ENCODE measurements around the gene ATAD2B. TPM values are rescaled to one million over a fixed set of nuclear protein-coding genes. Genes with fewer than 3 reads are reported as not detected.

ATAD2B gene
- total and polyA plus RNA-seq, 2 experiments from 2014 or later = 4.8 to 6.7 TPM

DNA sequence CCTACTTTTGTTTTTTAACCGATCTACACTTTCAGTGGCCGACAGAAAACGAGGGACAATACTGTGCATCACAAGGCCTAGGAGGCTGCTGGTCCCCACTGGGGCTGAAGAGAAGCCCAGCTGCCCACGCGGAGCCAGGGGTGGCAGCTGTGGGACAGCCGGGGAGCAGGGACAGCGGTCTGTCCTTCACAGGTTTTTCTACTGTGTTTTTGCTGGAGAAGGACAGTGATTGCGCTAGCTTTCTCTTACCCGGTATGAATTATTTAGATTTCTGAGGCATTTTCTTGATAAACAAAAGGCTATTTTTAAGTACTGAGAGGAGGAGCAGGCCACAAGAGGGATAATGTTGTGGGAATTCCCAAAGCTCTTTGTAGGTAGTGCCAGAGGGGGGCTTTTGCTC, 219.8 kb downstream of the ATAD2B start:
- no peaks in the 10 kb centered on the region for H3K79me2 ChIP-seq (ENCODE audit: insufficient read depth)
- H3K9ac ChIP-seq = no peak overlapping the region
- H3K9me3 ChIP-seq (ENCODE audit: low read depth) = no peaks in the 10 kb centered on the region
- in situ Hi-C loops (cut with MboI) = no loop called here
- no peaks in the 10 kb centered on the region for H3F3A ChIP-seq (ENCODE audit: insufficient read depth)
- no peak overlapping the region for H3K27ac ChIP-seq
- H3K9me2 ChIP-seq (ENCODE audit: insufficient read depth) = no peaks in the 10 kb centered on the region
- H3K4me2 ChIP-seq (ENCODE audit: unreplicated experiment) = no peak overlapping the region
- H3K27me3 ChIP-seq (replicated peaks; ENCODE audit: insufficient read depth) = no peaks in the 10 kb centered on the region
- H2AFZ ChIP-seq = no peak overlapping the region
- no peak overlapping the region for H3K4me3 ChIP-seq
- no peak for DNase-seq
- H4K20me1 ChIP-seq (ENCODE audit: insufficient read depth) = no peaks in the 10 kb centered on the region
- WGBS, 2 experiments (ENCODE audit: low coverage in 1 of 2, low lambda C conversion rate in 2 of 2, missing lambda C conversion rate in 2 of 2) = 95 to 97% methylated on average over 9 of the region's 9 CpGs
- no peaks in the 10 kb centered on the region for H3K4me1 ChIP-seq (ENCODE audit: insufficient read depth)
- H3K36me3 ChIP-seq (ENCODE audit: low read depth) = no peaks in the 10 kb centered on the region
- no peak for TF ChIP-seq EZH2phosphoT487 (IDR thresholded peaks at IDR 0.05; ENCODE audit: insufficient read depth, low read depth)
- no peak for TF ChIP-seq EZH2 (IDR thresholded peaks at IDR 0.05; ENCODE audit: insufficient read depth, poor library complexity, severe bottlenecking)

DNA sequence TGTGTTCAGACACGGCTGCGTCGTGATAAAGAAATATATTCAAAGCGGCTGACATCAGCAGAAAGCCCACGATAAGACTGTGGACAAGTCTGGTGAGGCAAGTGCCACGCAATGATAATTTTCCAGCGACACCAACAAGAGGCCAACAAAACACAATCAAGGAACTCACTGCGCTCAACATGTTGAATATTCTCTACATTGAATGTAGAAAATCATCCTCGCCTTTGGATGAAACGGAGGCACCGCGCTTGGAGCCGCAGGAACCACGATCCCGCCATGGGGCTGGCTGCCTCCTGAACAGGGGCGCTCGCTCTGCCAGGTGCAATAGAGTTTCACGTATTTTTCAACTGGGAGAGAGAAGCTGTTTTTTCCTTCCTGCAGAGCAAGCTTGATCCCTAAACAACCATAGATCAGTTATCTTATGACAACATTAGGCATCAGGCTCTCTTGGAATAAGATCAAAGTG, 220.3 kb downstream of the ATAD2B start:
- no peak for TF ChIP-seq EZH2 (IDR thresholded peaks at IDR 0.05; ENCODE audit: insufficient read depth, poor library complexity, severe bottlenecking)
- TF ChIP-seq EZH2phosphoT487 (IDR thresholded peaks at IDR 0.05; ENCODE audit: insufficient read depth, low read depth) = no peak
- no peak for DNase-seq
- Histone ChIP-seq H2AFZ (no peak overlapping the region), H3F3A (ENCODE audit: insufficient read depth) (no peaks in the 10 kb centered on the region), H3K4me2 (ENCODE audit: unreplicated experiment) (no peak overlapping the region), H3K9ac (no peak overlapping the region), H3K27me3 (replicated peaks; ENCODE audit: insufficient read depth) (no peaks in the 10 kb centered on the region), H3K27ac (no peak overlapping the region), H3K9me2 (ENCODE audit: insufficient read depth) (no peaks in the 10 kb centered on the region), H3K4me3 (no peak overlapping the region), H4K20me1 (ENCODE audit: insufficient read depth) (no peaks in the 10 kb centered on the region), H3K79me2 (ENCODE audit: insufficient read depth) (no peaks in the 10 kb centered on the region), H3K4me1 (ENCODE audit: insufficient read depth) (no peaks in the 10 kb centered on the region), H3K36me3 (ENCODE audit: low read depth) (no peaks in the 10 kb centered on the region), H3K9me3 (ENCODE audit: low read depth) (no peaks in the 10 kb centered on the region)
- 97 to 98% methylated on average over 18 of the region's 18 CpGs for WGBS, 2 experiments (ENCODE audit: low coverage in 1 of 2, low lambda C conversion rate in 2 of 2, missing lambda C conversion rate in 2 of 2)
- in situ Hi-C loops (cut with MboI) = no loop called here

DNA sequence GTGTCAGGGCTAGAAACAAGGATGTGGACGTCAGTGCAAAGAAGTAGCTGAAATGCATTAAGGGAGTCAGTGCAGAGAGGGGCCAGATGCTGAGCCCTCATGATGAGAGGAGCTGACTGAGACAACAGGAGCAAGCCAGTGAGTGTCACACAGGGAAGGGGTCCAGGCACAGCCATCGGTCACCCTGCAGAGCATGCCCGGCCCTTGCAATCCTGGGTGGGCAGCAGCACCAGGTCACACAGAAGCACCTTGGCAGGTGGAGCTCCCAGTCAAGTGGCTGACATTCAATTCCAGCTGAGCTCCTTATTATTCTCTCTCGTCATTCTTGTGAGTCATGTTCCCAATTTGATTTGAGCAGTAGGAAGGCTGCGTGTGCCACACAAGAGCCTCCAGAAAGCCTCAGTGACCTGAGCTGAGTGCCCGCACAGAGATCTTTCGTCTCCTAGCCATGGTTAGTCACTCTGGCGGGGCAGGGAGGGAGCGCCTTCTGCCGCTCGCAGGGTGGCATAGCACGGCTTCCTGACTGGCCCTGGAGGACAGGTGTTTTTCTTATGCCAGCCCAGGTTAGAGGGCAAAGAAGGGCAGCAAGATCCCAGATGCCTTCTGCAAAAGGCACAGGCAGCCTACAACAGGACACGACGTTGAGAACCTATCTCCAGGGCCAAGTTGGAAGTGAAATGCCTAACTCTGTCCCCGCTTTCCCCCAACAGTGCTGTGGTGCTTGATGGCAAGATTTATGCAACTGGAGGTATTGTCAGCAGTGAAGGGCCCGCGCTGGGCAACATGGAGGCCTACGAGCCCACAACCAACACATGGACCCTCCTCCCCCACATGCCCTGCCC, 220.9 kb downstream of the ATAD2B start:
- in situ Hi-C loops (cut with MboI) = no loop called here
- Histone ChIP-seq H3K79me2 (ENCODE audit: insufficient read depth) (no peaks in the 10 kb centered on the region), H3K4me1 (ENCODE audit: insufficient read depth) (no peaks in the 10 kb centered on the region), H3K27me3 (replicated peaks; ENCODE audit: insufficient read depth) (no peaks in the 10 kb centered on the region), H3K9ac (no peak overlapping the region), H3F3A (ENCODE audit: insufficient read depth) (no peaks in the 10 kb centered on the region), H3K4me3 (no peak overlapping the region), H3K9me3 (ENCODE audit: low read depth) (no peaks in the 10 kb centered on the region), H3K27ac (no peak overlapping the region), H2AFZ (no peak overlapping the region), H3K4me2 (ENCODE audit: unreplicated experiment) (no peak overlapping the region), H4K20me1 (ENCODE audit: insufficient read depth) (no peaks in the 10 kb centered on the region), H3K36me3 (ENCODE audit: low read depth) (no peaks in the 10 kb centered on the region), H3K9me2 (ENCODE audit: insufficient read depth) (no peaks in the 10 kb centered on the region)
- no peak for DNase-seq
- TF ChIP-seq EZH2 (IDR thresholded peaks at IDR 0.05; ENCODE audit: insufficient read depth, poor library complexity, severe bottlenecking) = no peak
- no peak for TF ChIP-seq EZH2phosphoT487 (IDR thresholded peaks at IDR 0.05; ENCODE audit: insufficient read depth, low read depth)
- 97 to 98% methylated on average over 18 of the region's 18 CpGs for WGBS, 2 experiments (ENCODE audit: low coverage in 1 of 2, low lambda C conversion rate in 2 of 2, missing lambda C conversion rate in 2 of 2)

DNA sequence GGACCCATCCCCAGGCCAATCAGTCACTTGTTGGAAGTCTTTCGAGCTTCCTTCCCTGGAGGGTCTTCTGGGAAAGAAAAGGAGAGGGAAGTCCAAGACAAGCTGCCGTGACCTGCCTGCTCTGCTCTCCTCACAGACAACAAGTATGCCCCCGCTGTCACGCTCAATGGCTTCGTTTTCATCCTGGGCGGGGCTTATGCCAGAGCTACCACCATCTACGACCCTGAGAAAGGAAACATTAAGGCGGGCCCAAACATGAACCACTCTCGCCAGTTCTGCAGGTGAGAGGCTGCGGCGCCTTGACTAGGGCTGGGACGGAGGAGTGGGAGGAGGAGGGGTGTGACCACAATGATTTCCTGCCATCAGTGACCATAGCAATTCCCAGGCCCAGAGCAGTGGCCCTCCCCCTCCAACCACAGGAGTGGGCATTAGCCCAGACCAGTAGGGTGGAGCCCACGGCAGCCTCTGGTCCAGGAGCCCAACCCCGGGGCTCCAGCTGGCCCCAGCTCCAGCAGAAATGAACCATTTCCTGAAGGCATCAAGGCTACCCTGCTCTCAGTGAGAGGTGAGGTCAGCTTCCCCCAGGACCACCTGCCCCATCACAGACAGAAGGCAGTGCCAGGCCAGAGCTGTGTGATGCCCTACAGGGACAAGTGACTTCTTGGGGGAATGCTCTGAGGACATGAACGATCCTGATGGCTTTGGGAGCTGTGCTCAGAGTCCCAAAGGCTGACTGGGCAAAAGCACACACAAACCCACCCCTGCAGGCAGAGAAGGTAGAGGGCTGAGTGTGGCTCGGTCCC, 223.1 kb downstream of the ATAD2B start:
- H3K27ac ChIP-seq = no peak overlapping the region
- no peak overlapping the region for H3K4me2 ChIP-seq (ENCODE audit: unreplicated experiment)
- no peaks in the 10 kb centered on the region for H3K79me2 ChIP-seq (ENCODE audit: insufficient read depth)
- in situ Hi-C loops (cut with MboI) = no loop called here
- 88 to 93% methylated on average over 15 to 16 of the region's 16 CpGs for WGBS, 2 experiments (ENCODE audit: low coverage in 1 of 2, low lambda C conversion rate in 2 of 2, missing lambda C conversion rate in 2 of 2)
- TF ChIP-seq EZH2 (IDR thresholded peaks at IDR 0.05; ENCODE audit: insufficient read depth, poor library complexity, severe bottlenecking) (no peak), EZH2phosphoT487 (IDR thresholded peaks at IDR 0.05; ENCODE audit: insufficient read depth, low read depth) (no peak)
- H2AFZ ChIP-seq = no peak overlapping the region
- H3K4me1 ChIP-seq (ENCODE audit: insufficient read depth) = no peaks in the 10 kb centered on the region
- DNase-seq = no peak
- no peak overlapping the region for H3K4me3 ChIP-seq
- H3K9me3 ChIP-seq (ENCODE audit: low read depth) = no peaks in the 10 kb centered on the region
- H3K27me3 ChIP-seq (replicated peaks; ENCODE audit: insufficient read depth) = no peaks in the 10 kb centered on the region
- no peaks in the 10 kb centered on the region for H4K20me1 ChIP-seq (ENCODE audit: insufficient read depth)
- H3K9ac ChIP-seq = no peak overlapping the region
- H3K36me3 ChIP-seq (ENCODE audit: low read depth) = peaks cover 4% of the 10 kb centered on the region; the same call in 1 of the 2 replicates
- H3K9me2 ChIP-seq (ENCODE audit: insufficient read depth) = no peaks in the 10 kb centered on the region
- no peaks in the 10 kb centered on the region for H3F3A ChIP-seq (ENCODE audit: insufficient read depth)
